Activated CD8-positive, alpha-beta T cell treated with anti-CD3 and anti-CD28 coated beads for 36 hours (primary cell): Measurements from ENCODE around the gene KMT5B. TPM values are rescaled to one million over a fixed set of nuclear protein-coding genes. Genes with fewer than 3 reads are reported as not detected.

Experiments used
- ATAC-seq: fragments of 200-7000 bp; cut with Tn5 transposase; one replicate; pipeline ENCODE4 v1.10.0; 2021; ENCODE audit warnings: mild to moderate bottlenecking, moderate library complexity
- CTCF ChIA-PET: fragments of 350-600 bp; sonication (Branson Sonifier 250); formaldehyde crosslinking; loops from one replicate; lab custom pipeline; 2021; ENCODE audit warnings: antibody characterized with exemption; lab: Charles Lee
- POLR2A ChIA-PET: fragments of 350-600 bp; sonication (Branson Sonifier 250); formaldehyde crosslinking; loops from one replicate; lab custom pipeline; 2021; ENCODE audit warnings: antibody characterized with exemption; lab: Charles Lee
- DNase-seq: peaks from one replicate; pipeline ENCODE4 v3.0.0-alpha.2; 2020
- H3K27ac Mint-ChIP-seq: one replicate; pipeline ENCODE4 v1.8.0; 2021; ENCODE audit warnings: mild to moderate bottlenecking, mixed read lengths
- H3K27me3 Mint-ChIP-seq: one replicate; pipeline ENCODE4 v1.8.0; 2021; ENCODE audit warnings: mixed read lengths
- H3K36me3 Mint-ChIP-seq: one replicate; pipeline ENCODE4 v1.8.0; 2021; ENCODE audit warnings: low read depth, mixed read lengths
- H3K4me1 Mint-ChIP-seq: one replicate; pipeline ENCODE4 v1.8.0; 2021; ENCODE audit warnings: low read depth, mixed read lengths
- H3K4me3 Mint-ChIP-seq: one replicate; pipeline ENCODE4 v1.8.0; 2021; ENCODE audit warnings: mild to moderate bottlenecking, moderate library complexity, mixed read lengths
- H3K9me3 Mint-ChIP-seq: one replicate; pipeline ENCODE4 v1.8.0; 2021; ENCODE audit warnings: mixed read lengths
- intact Hi-C: fragments of 100-400 bp; cut with micrococcal nuclease; formaldehyde crosslinking; loops from one replicate; pipeline ENCODE4 v1.10.0; 2022
- total RNA-seq, 2 experiments: library from RNA; stranded (reverse); gene quantifications; one replicate each; pipeline ENCODE4 v1.2.3, GENCODE V29; 2021
- TF ChIP-seq, protein P1 (sequence below): fragments of 200-600 bp; IDR thresholded peaks from one replicate; pipeline ENCODE4 v1.8.0; 2022; ENCODE audit warnings: antibody characterized with exemption, mild to moderate bottlenecking

KMT5B gene
- total RNA-seq, 2 experiments from 2014 or later: 16.9 to 17.9 TPM

DNA sequence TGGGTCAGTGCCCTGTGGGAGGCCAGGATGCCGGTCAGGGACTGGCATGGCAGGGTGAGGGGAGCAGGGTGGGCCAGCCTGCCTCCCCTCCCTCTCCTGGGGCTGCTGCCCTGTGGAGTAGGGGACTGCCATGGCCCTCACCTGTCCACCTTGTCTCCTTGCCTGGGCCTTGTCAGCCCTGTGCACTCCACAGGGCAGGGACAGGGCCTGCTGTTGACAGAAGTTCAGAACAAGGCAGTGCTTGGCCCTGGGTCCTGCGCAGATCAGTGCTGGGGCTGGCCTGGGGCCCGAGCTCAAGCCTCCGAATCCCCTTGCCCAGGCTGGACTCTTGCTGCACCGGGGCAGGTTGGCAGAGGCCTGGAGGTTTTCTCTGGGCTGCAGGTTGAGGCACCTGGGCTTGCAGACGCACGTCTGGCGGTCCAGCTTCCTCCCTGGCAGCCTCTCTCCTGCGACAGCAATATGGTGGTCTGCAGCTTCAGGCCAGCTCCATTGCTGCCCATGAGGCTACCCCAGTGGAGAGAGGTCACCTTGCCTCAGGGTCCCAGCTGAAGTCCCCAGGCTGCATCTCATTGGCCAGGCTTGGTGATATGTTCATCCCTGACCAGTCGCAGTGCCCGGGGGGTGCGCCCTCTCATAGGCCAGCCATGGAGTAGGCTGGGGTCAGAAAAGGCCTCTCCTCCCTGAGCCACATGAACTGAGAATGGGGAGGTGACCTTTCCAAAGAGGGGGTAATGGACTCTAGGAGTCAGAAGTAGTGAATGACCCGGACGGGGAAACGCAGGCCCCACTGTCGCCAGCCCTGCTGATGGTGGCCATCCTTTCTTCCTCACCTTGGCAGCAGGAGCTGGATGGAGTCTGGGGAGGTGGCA is 70.4 kb downstream of the KMT5B start:
- CTCF ChIA-PET: no interaction called here
- no peaks in the 10 kb centered on the region for H3K27me3 Mint-ChIP-seq
- ATAC-seq (peak; percentile 29), DNase-seq (no peak)
- intact Hi-C loops: no loop called here
- peaks cover 13% of the 10 kb centered on the region for H3K4me1 Mint-ChIP-seq
- no peak overlapping the region for H3K4me3 Mint-ChIP-seq
- no peaks in the 10 kb centered on the region for H3K36me3 Mint-ChIP-seq
- no peaks in the 10 kb centered on the region for H3K9me3 Mint-ChIP-seq
- POLR2A ChIA-PET: interaction anchor here (0.6 to 1.6 kb wide), 3 partner anchors 15 to 89 kb away, joined by 3 to 5 read pairs (median 3); partner anchors contain the start of gene CHKA
- peak overlapping the region; percentile 83 for H3K27ac Mint-ChIP-seq
- TF ChIP-seq, protein P1, sequence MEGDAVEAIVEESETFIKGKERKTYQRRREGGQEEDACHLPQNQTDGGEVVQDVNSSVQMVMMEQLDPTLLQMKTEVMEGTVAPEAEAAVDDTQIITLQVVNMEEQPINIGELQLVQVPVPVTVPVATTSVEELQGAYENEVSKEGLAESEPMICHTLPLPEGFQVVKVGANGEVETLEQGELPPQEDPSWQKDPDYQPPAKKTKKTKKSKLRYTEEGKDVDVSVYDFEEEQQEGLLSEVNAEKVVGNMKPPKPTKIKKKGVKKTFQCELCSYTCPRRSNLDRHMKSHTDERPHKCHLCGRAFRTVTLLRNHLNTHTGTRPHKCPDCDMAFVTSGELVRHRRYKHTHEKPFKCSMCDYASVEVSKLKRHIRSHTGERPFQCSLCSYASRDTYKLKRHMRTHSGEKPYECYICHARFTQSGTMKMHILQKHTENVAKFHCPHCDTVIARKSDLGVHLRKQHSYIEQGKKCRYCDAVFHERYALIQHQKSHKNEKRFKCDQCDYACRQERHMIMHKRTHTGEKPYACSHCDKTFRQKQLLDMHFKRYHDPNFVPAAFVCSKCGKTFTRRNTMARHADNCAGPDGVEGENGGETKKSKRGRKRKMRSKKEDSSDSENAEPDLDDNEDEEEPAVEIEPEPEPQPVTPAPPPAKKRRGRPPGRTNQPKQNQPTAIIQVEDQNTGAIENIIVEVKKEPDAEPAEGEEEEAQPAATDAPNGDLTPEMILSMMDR: no peak

DNA sequence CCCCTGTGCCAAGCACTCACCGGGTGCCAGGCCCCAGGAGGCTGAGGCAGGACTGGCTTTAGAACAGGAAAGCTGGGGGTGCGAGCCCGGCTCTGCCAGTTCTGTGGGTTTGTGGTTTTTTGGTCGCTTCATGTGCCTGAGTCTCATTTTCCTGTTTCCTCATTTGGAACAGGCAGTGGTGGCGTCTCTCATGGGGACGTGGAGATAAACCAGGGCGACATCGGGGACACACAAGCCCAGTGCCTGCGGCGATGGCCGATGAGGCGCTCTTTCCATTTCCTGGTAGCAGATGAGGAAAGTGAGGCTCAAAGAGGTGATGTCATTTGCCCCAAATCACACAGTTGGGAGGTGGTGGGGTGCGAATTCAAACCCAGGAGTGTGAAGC is 71.1 kb downstream of the KMT5B start:
- H3K4me3 Mint-ChIP-seq: peak overlapping the region; percentile 27
- POLR2A ChIA-PET: interaction anchor here (0.6 to 1.6 kb wide), 3 partner anchors 16 to 89 kb away, joined by 3 to 5 read pairs (median 3); partner anchors contain the start of gene CHKA
- intact Hi-C loops: no loop called here

DNA sequence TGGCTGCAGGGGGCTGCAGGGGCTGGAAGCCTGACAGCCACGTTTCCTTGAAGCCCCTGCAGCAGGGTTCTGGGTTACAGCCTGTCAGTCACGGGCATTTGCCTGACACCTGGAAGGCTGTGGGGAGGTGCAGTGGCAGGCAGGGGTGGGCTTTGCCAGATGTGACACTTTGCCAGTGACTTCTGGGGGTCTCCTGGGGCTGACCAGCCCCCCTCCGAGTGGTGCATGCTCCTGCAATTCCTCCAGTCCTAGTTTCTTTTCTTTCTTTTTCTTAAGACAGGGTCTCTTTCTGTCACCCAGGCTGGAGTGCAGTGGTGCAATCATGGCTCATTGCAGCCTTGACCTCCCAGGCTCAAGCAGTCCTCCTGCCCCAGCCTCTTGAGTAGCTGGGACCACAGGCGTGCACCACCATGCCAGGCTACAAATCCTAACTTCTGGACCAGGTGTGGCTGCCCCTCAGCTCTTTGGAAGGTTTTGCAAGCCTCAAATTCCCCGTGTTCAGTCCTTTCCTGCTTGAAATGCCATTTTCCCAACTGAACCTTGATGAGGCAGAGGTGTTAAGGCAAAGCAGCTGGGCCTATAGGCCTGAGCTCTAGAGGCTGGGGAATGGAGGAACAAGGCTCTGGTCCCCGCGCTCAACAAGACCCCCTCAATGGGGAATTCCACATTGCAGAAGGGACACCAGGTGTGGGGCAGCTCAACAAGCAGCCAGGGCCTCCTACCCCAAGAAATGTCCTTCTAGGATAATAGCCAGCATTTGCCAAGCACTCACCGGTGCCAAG is 71.7 kb downstream of the KMT5B start:
- intact Hi-C loops: no loop called here
- no peaks in the 10 kb centered on the region for H3K9me3 Mint-ChIP-seq
- DNase-seq: no peak
- ChIA-PET CTCF (no interaction called here), POLR2A (interaction anchor here (0.6 to 1.6 kb wide), 3 partner anchors 16 to 88 kb away, joined by 3 to 5 read pairs (median 3); partner anchors contain the start of gene CHKA)
- TF ChIP-seq, protein P1: no peak
- H3K27ac Mint-ChIP-seq: no peak overlapping the region
- no peaks in the 10 kb centered on the region for H3K27me3 Mint-ChIP-seq
- peak; percentile 14 for ATAC-seq
- no peak overlapping the region for H3K4me3 Mint-ChIP-seq
- peaks cover 13% of the 10 kb centered on the region for H3K4me1 Mint-ChIP-seq
- no peaks in the 10 kb centered on the region for H3K36me3 Mint-ChIP-seq

More for the DNA sequence above, 71.1 kb downstream of the KMT5B start:
- Mint-ChIP-seq H3K27me3 (no peaks in the 10 kb centered on the region), H3K4me1 (peaks cover 13% of the 10 kb centered on the region), H3K9me3 (no peaks in the 10 kb centered on the region), H3K27ac (peak overlapping the region; percentile 83), H3K36me3 (no peaks in the 10 kb centered on the region)
- ATAC-seq: peak; percentile 92
- DNase-seq: peak; percentile 87
- CTCF ChIA-PET: no interaction called here
- TF ChIP-seq, protein P1: no peak

DNA sequence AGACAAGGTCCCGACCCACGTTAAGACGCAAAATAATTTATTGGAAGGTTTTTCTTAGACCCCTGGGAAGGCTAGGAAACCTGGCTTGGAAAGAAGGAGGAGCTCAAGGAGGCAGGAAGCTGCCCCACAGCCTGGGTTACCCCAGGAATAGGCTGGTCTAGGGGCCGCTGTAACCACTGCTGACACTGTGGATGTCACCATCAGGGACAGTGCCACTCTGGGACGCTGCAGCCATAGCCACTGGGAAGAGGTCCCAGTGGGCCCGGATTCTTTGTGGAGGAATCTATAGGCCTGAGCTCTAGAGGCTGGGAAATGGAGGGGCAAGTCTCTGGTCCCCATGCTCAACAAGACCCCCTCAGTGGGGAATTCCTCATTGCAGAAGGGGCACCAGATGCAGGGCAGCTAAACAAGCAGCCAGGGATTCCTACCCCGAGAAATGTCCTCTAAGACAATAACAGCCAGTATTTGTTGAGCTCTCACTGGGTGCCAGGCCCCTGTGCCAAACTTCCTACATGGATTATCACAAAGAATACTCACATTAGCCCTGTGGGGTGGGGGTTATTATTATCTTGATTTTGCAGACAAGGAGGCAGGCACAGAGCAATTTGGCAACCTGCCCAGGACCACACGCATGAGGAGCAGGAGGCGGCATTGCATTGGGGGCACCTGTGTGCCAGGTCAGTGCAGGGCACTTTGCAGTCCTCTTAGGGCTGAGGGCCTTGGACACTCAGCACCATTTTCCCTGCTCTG is 72.4 kb downstream of the KMT5B start:
- no peak overlapping the region for H3K27ac Mint-ChIP-seq
- ATAC-seq (no peak), DNase-seq (no peak)
- peaks cover 13% of the 10 kb centered on the region for H3K4me1 Mint-ChIP-seq
- H3K36me3 Mint-ChIP-seq: no peaks in the 10 kb centered on the region
- no peak overlapping the region for H3K4me3 Mint-ChIP-seq
- ChIA-PET POLR2A (no interaction called here), CTCF (no interaction called here)
- H3K27me3 Mint-ChIP-seq: no peaks in the 10 kb centered on the region
- intact Hi-C loops: no loop called here
- H3K9me3 Mint-ChIP-seq: no peaks in the 10 kb centered on the region
- TF ChIP-seq, protein P1: no peak
